Esophagus muscularis mucosa (tissue), 4 donors: ENCODE measurements around the gene PCGF2. TPM values are rescaled to one million over a fixed set of nuclear protein-coding genes. Genes with fewer than 3 reads are reported as not detected.

Source experiments
- DNase-seq: peaks from one replicate; pipeline ENCODE4 v3.0.0-alpha.2; 2017; ENCODE audit errors: extremely low spot score
- H3K27ac ChIP-seq, 4 donors: fragments of 200-600 bp; sonication (generic); replicated peaks in 1 of 4; 1 replicate in 3 of 4; 2 replicates in 1 of 4; pipeline ENCODE4 v1.5.1; 2016 to 2019; ENCODE audit warnings: mild to moderate bottlenecking in 1 of 4
- H3K27me3 ChIP-seq, 4 donors: fragments of 200-600 bp; sonication (generic); one replicate each; pipeline versions ENCODE4 v1.5.1 to v1.6.0; 2016 to 2019
- H3K36me3 ChIP-seq, 4 donors: fragments of 200-600 bp; sonication (generic); one replicate each; pipeline ENCODE4 v1.5.1; 2016 to 2019
- H3K4me1 ChIP-seq, 4 donors: fragments of 200-600 bp; sonication (generic); one replicate each; pipeline ENCODE4 v1.5.1; 2016 to 2019
- H3K4me3 ChIP-seq, 4 donors: fragments of 200-600 bp; sonication (generic); 1 replicate in 2 of 4; 2 replicates in 2 of 4; pipeline ENCODE4 v1.5.1; 2016 to 2019; ENCODE audit warnings: mild to moderate bottlenecking in 4 of 4, moderate library complexity in 1 of 4
- H3K9me3 ChIP-seq, 4 donors: fragments of 200-600 bp; sonication (generic); 1 replicate in 3 of 4; 2 replicates in 1 of 4; pipeline ENCODE4 v1.5.1; 2016 to 2019
- EP300 ChIP-seq: sonication (generic); formaldehyde crosslinking; IDR thresholded peaks from one replicate; pipeline ENCODE4 v1.6.1; 2017; ENCODE audit warnings: antibody characterized with exemption
- POLR2A ChIP-seq: fragments of 450-650 bp; IDR thresholded peaks from one replicate; pipeline ENCODE4 v1.6.1; 2017; ENCODE audit warnings: antibody characterized with exemption, moderate library complexity, mild to moderate bottlenecking, low read depth
- POLR2AphosphoS5 ChIP-seq, 2 donors: sonication (generic); formaldehyde crosslinking; IDR thresholded peaks; one replicate each; pipeline ENCODE4 v1.6.1; 2017; ENCODE audit warnings: antibody characterized with exemption in 2 of 2
- WGBS: methylation state at CpG from one replicate; pipeline ENCODE4 v1.1.5; 2018; 5-methylcytosine and 5-hydroxymethylcytosine counted together
- intact Hi-C: fragments of 100-400 bp; cut with DNase I; formaldehyde crosslinking; loops from one replicate; pipeline ENCODE4 v1.15.1; 2023
- total RNA-seq, 4 donors: library from RNA; depleted of rRNA; stranded (reverse); fragments of >200 nt; gene quantifications; one replicate each; pipeline versions ENCODE4 v1.1.0 to v1.2.1, GENCODE V29; 2016
- TF ChIP-seq, protein P1 (sequence below), 3 experiments: fragments of 200-600 bp in 2 of 3; fragments of 450-650 bp in 1 of 3; sonication (generic) in 2 of 3; IDR thresholded peaks; one replicate each; pipeline ENCODE4 v1.5.1; 2017 to 2019; ENCODE audit warnings: antibody characterized with exemption in 3 of 3, mild to moderate bottlenecking in 2 of 3, moderate library complexity in 1 of 3

Gene PCGF2
- total RNA-seq, 4 donors from 2014 or later: 10.3 to 15.7 (median 12.4) TPM

DNA sequence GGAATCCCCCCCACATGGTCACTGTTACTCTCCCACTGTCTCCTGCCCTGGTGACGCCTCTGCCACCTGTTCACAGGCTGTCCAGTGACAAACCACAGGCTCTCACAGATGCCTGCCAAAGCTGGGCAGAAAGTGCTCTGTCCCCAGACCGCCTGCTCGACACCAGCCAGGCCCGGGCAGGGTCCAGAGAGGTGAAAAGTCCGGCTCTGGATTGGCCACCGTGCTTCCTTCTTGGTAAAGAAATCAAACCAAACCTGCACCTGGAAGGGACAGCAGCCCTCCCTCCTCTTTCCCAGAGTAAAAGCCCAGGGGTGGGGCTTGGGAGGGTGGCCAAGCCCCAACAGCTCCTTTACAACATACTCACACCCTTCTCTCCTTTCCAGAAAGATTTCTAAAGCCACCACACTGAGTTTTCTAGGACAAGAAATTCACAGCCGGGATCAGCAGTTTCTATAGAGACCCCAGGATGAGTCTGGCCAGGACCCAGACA, 6.2 kb downstream of the PCGF2 start:
- peak overlapping the region; percentile 6 to 40 (median 26) for H3K4me3 ChIP-seq
- H3K27me3 ChIP-seq: no peaks in the 10 kb centered on the region
- TF ChIP-seq, protein P1, sequence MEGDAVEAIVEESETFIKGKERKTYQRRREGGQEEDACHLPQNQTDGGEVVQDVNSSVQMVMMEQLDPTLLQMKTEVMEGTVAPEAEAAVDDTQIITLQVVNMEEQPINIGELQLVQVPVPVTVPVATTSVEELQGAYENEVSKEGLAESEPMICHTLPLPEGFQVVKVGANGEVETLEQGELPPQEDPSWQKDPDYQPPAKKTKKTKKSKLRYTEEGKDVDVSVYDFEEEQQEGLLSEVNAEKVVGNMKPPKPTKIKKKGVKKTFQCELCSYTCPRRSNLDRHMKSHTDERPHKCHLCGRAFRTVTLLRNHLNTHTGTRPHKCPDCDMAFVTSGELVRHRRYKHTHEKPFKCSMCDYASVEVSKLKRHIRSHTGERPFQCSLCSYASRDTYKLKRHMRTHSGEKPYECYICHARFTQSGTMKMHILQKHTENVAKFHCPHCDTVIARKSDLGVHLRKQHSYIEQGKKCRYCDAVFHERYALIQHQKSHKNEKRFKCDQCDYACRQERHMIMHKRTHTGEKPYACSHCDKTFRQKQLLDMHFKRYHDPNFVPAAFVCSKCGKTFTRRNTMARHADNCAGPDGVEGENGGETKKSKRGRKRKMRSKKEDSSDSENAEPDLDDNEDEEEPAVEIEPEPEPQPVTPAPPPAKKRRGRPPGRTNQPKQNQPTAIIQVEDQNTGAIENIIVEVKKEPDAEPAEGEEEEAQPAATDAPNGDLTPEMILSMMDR (IDR thresholded peaks at IDR 0.05): no peak
- TF ChIP-seq EP300 (no peak), POLR2A (no peak), POLR2AphosphoS5 (IDR thresholded peaks at IDR 0.05) (peak in 1 of 2 donors; percentile 4)
- H3K9me3 ChIP-seq: no peaks in the 10 kb centered on the region
- no peak for DNase-seq
- H3K4me1 ChIP-seq: peaks cover 49 to 71% (median 63%) of the 10 kb centered on the region in 4 donors
- WGBS: 0% methylated on average over 4 of the region's 7 CpGs
- peak overlapping the region; percentile 81 to 89 (median 86) for H3K27ac ChIP-seq
- peaks cover 10 to 34% (median 31%) of the 10 kb centered on the region in 4 donors for H3K36me3 ChIP-seq
- intact Hi-C loops: no loop called here

DNA sequence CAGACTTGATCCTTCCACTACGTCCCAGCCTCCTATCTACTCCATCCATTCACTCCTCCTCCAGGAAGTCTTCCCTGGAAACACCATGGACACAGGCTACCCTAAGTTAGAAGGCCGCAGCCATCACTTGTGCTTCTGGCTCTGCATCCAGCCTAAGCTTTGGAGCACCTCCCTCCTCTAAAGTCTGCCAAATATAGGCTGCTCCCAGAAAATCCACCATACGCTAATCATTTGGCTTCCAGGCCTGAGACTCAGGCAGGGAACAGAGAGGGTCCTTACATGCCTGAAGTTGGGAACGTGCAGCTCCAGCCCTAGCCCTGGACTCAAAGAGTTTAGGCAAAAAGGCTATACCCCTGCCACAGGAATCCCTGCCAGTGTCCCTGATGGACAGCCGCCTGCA, 6.7 kb downstream of the PCGF2 start:
- TF ChIP-seq EP300: no peak
- intact Hi-C loops: no loop called here
- peaks cover 10 to 38% (median 34%) of the 10 kb centered on the region in 4 donors for H3K36me3 ChIP-seq
- WGBS: 38% methylated on average over 2 of the region's 5 CpGs
- DNase-seq: no peak
- no peaks in the 10 kb centered on the region for H3K9me3 ChIP-seq
- H3K27ac ChIP-seq: peak overlapping the region; percentile 81 to 89 (median 86)
- H3K4me1 ChIP-seq: peaks cover 44 to 66% (median 58%) of the 10 kb centered on the region in 4 donors
- H3K4me3 ChIP-seq: no peak overlapping the region
- H3K27me3 ChIP-seq: no peaks in the 10 kb centered on the region

DNA sequence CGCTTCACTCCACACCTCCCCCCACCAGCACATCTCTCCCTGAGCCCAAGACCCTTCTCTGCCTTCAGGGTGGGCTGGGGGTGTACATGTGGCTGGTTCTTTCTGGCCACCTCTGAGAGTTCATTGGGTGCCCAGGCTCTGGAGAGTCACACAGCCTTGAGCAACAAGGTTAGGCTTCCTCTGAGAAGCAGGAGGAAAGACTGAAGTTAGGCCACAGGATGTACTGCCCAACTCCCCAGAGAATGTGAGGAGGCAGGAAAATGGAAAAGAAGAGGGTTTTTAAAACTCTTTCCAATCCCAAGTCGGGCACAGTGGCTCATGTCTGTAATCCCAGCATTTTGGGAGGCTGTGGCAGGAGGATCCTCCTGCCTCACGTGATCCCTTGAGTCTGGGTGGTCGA, 7.3 kb downstream of the PCGF2 start:
- Histone ChIP-seq H3K36me3 (peaks cover 10 to 44% (median 40%) of the 10 kb centered on the region in 4 donors), H3K4me1 (peaks cover 39 to 60% (median 52%) of the 10 kb centered on the region in 4 donors), H3K27me3 (no peaks in the 10 kb centered on the region), H3K9me3 (no peaks in the 10 kb centered on the region), H3K4me3 (no peak overlapping the region), H3K27ac (peak overlapping the region; percentile 81 to 89 (median 86))
- 84% methylated on average over 4 of the region's 4 CpGs for WGBS
- TF ChIP-seq, protein P1 (IDR thresholded peaks at IDR 0.05): no peak
- no peak for TF ChIP-seq EP300
- TF ChIP-seq POLR2AphosphoS5 (IDR thresholded peaks at IDR 0.05): no peak
- TF ChIP-seq POLR2A: no peak
- intact Hi-C loops: no loop called here
- no peak for DNase-seq

DNA sequence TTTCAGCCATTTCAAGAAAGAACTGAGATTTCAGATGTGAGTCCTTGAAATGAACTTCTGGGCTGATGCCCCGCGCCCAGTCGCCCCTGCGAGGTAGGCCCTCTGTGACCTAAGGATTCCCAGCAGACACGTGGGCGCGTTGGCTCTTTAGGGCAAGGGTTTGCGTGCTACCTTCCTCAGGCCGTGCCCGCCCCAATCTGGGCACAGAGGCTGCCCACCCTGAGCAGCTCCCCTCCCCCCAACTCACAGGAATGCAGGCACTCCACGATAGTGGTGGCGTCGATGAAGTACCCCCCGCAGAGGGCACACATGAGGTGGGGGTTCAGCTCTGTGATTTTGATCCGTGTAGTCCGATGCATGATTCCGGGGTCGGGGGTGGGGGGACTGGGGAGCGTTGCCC, 8.1 kb downstream of the PCGF2 start:
- no peak overlapping the region for H3K4me3 ChIP-seq
- H3K27me3 ChIP-seq: no peaks in the 10 kb centered on the region
- 98% methylated on average over 18 of the region's 19 CpGs for WGBS
- peaks cover 40 to 60% (median 53%) of the 10 kb centered on the region in 4 donors for H3K4me1 ChIP-seq
- H3K9me3 ChIP-seq: no peaks in the 10 kb centered on the region
- H3K27ac ChIP-seq: no peak overlapping the region
- H3K36me3 ChIP-seq: peaks cover 10 to 52% (median 44%) of the 10 kb centered on the region in 4 donors
- intact Hi-C loops: no loop called here
- TF ChIP-seq, protein P1 (IDR thresholded peaks at IDR 0.05): no peak
- TF ChIP-seq POLR2A (no peak), EP300 (no peak), POLR2AphosphoS5 (IDR thresholded peaks at IDR 0.05) (no peak)
- DNase-seq: no peak

DNA sequence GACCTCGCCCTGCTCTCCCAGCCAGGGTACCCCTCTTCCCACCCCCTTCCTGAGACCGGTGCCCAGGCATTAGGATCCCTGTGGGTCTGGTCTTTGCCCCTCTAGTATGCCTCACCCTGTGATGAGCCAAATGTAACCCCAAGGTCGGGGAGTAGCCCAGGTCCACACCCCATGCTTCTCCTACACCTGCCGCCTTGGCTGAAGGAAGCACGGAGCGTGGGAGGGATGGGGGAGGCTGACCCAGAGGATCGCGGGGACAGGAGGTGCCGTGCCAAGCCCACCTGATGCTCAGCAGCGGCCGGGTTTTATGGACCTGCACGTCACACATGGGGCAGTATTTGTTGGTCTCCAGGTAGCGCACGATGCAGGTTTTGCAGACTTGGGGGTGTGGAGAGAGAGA, 8.8 kb downstream of the PCGF2 start:
- Histone ChIP-seq H3K27ac (no peak overlapping the region), H3K4me1 (peaks cover 45 to 59% (median 54%) of the 10 kb centered on the region in 4 donors), H3K4me3 (no peak overlapping the region), H3K36me3 (peaks cover 10 to 58% (median 45%) of the 10 kb centered on the region in 4 donors), H3K9me3 (no peaks in the 10 kb centered on the region), H3K27me3 (no peaks in the 10 kb centered on the region)
- no peak for DNase-seq
- intact Hi-C loops: loop anchor here (10.0 kb wide), 1 partner anchor 55 kb away; the partner anchor contains the start of gene PIP4K2B
- 88% methylated on average over 14 of the region's 14 CpGs for WGBS
- TF ChIP-seq, protein P1 (IDR thresholded peaks at IDR 0.05): no peak
- TF ChIP-seq POLR2AphosphoS5 (IDR thresholded peaks at IDR 0.05) (no peak), POLR2A (no peak), EP300 (no peak)
